ENCODE results near the gene MAGI2.
"Not testable (repeated sequence)": the region's sequence is repeated elsewhere in the genome, so short reads cannot be mapped to it uniquely, and the experiment has no call there.

The MAGI2 gene

GRCh38 chr7:79442766-79443165 is 10.7 kb downstream of the MAGI2 start:
- DNase-seq = not testable (repeated sequence)

DNA sequence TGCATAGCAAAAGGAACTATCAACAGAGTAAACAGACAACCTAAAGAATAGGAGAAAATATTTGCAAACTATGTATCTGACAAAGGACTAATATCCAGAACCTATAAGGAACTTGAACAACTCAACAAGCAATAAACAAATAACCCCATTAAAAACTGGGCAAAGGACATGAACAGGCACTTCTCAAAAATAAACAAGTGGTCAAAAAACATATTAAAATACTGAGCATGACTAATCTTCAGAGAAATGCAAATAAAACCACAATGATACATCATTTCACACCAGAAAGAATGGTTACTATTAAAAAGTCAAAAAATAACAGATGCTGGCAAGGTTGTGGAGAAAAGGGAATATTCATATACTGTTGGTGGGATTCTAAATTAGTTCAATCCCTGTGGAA is 17.1 kb downstream of the MAGI2 start:
- DNase-seq = no peak

- DNase-seq = no peak
These were observed 18.6 kb downstream of the MAGI2 start for GRCh38 chr7:79434867-79435266.

DNA sequence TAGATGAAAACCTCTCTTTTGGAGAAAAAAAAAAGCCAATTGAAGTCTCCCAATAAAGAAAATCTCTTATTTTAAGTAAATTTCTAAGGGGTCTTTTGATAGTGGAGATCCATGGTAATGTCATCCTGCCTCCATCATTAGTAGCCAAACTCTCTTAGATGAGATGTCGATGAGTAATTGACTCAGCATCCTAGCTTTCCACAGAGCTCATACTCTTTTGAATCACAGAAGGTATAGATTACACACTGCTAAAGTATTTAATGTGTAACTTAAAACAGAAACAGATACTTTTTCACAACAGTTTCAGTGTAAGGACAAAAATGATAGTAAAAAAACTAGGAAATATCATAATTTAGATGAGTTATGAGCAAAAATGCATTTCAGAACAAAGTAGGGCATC is 19.4 kb downstream of the MAGI2 start:
- no peak for DNase-seq

GRCh38 chr7:79430391-79430790 is 23.1 kb downstream of the MAGI2 start:
- no peak for DNase-seq

GRCh38 chr7:79425665-79426064 is 27.8 kb downstream of the MAGI2 start:
- DNase-seq = no peak

DNA sequence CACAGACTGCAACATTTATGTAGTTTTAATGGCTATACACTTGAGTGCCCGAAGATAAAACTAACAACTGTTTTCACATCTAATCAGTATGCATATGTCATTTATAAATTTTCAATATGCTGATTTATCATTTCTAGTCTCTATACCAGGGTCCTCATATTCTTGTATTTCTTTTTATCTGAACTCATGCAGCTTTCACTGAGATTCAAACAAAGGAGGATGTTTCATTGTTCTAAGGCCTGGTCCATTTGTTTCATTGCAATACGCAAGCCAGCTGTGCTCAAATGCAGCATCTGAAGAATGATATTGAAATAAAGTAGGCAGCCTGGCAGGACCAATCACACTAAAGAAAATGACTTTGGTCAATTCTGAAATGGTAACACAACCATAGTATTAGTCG is 31.7 kb downstream of the MAGI2 start:
- no peak for DNase-seq

DNA sequence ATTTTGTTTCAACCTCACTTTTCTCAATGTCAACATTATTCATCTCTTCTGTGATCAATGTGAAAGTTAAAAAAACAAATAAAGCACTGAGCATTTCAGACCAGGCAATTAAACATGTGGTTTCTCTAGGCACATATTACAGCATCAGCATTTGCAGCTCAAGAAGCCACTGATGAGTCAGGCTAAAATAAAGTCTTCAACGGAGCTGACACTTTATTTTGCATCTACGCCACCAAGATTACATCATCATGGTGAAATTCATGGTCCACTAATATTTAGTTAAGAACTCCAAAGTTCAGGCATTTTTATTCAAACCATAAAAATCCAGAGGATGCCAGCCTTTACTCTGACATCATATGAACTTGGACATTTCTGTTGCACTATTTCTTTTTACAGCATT is 33.0 kb downstream of the MAGI2 start:
- no peak for DNase-seq

GRCh38 chr7:79414910-79415309 is 38.6 kb downstream of the MAGI2 start:
- DNase-seq = no peak

DNA sequence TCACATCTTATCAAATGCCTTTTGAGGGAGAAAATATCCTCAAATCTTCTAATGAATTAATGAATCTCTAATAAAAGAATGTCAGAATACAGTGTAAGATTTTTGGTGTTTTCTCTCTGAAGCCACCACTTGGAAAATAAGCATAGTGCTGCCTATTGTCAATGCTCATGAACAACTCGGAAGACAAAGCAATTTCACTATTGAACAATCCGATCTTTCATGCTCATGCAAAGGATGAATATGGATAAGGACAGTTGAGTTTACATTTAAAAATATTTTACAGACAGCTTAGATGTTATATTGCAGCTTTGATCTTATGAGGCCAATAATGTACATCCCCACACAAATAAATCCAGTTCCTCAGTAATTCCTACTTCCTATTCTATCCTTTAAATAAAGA is 40.6 kb downstream of the MAGI2 start:
- DNase-seq = no peak

- no peak for DNase-seq
These were observed 41.0 kb downstream of the MAGI2 start for GRCh38 chr7:79412438-79412837.

DNA sequence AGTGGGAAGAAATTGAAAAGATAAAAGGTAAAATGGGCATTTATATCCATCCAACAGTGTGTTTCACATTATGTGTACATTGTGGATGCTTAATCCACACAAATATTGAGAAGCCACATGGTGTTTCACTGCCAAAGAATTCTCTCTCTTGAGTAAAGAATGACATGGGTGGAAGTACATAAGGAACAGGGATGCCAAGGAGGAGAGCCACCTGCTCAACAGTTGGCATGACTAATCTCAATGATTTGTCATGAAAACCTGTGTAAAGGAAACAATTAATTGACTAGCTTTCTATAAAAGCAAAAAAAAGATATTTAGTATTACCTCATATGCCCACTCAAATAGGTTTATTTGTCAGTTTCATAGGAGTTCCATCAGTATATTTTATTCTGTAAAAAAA is 43.1 kb downstream of the MAGI2 start:
- DNase-seq = no peak

DNA sequence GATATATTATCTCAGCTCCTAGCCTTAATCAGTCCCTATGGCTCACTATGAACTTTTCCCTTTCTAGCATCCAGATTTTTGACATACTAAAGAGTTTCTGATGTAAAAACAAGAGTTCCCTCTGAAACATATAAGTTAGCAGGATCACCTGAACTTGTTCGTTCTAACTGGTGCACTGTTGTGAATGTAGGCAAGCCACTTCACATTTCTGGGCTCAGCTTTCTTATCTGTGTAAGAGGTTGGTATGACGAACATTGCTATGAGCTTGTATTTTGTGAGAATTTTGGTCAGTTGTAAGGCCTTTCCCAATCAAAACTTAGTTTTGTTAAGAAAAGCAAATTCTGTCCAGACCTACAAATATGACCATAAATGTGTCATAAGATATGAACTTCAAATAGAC is 46.1 kb downstream of the MAGI2 start:
- no peak for DNase-seq

DNA sequence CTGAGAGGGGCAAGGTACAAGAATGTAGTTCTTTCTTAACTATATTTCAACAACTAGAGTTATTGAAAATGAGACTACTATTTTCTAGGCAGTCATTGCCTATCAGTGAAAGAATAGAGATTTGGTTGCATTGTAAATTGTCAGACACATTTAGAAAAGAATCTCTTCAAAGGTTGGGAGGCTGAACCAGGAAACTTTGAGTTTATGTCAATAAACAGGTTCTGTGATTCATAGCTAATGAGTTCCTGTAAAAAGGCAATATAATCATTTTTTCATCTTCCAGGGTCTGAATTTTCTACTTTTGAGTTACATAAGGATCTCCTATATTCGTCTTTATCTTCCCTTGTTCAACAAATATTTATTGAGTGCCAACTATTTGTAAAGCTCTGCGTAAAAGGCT is 47.1 kb downstream of the MAGI2 start:
- DNase-seq = no peak

GRCh38 chr7:79405368-79405767 is 48.1 kb downstream of the MAGI2 start:
- DNase-seq = no peak

- DNase-seq = no peak
These were observed 49.6 kb downstream of the MAGI2 start for GRCh38 chr7:79403879-79404278.

GRCh38 chr7:79403451-79403850 is 50.0 kb downstream of the MAGI2 start:
- no peak for DNase-seq

DNA sequence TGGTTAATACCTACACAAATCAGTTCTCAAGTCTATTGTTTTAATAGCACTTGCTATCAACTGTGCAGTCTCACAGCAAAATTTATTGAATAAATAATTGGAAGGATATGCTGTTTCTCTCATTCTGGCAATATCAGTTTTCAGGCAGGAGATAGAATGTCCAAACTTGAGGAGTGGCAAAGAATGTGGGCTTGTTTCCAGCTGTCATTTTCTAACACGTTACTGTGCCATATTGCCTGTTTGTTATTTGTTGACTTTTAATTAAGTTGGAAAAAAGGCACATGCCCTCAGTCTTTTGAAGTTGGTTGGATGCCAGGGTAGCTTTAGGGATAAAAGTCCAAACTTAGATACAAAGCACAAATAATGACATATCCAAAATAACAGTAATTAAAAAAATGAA is 52.2 kb downstream of the MAGI2 start:
- no peak for DNase-seq

DNA sequence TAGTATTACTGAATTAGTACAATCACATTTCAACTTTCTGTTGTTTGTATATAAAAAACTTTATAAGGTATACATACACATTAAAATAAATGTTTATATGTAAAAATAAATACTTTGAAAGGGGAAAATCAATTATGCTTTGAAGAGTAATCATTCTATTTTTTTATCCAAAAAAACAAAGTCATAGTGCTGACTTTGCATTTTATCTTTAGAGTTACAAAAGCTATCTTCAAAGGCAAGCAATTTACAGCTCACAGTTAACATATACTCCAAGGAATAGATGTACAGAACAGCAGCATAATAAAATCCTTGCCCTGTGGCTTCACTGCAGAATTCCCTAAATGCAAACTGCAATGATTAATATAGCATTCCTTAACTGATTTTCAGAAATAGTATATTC is 53.2 kb downstream of the MAGI2 start:
- no peak for DNase-seq

- no peak for DNase-seq
These were observed 55.2 kb downstream of the MAGI2 start for GRCh38 chr7:79398138-79398749.

- DNase-seq = no peak
These were observed 66.6 kb downstream of the MAGI2 start for GRCh38 chr7:79386688-79387422.

DNA sequence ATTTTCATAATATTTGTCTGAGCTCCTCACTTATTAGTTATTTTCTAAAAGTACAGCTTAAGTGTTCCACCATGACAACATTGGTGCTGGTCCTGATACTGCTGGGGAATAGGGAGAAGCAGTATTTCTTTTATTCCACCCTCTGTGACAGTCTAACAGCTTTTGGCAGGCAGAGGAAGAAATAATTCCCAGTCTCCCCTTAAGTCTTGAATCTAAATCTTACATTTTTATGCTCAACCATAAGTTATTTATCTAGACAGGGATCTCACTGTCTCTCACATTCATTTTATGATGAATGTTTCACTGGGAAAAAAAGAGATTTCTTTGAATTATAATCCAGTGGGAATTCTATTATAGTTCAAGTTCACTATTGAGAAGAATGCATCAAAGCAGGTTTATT is 71.5 kb downstream of the MAGI2 start:
- no peak for DNase-seq

DNA sequence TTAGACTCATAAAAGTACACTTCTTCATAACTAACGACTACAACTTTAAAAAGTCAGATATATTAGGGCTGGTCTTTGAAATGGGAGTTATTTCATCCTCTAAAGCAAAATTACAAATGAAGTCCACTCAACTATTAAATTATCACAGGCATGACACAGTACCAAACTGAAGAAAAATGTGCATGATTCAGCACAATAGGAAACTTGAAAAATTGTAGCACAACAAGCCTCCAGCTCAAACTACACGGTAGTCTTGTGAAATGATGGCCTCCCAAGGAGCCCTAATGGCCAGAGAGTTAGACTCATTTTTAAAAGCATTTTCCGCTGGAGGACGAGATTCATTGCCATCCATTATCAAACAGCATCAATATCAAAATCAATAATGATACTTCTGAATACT is 76.4 kb downstream of the MAGI2 start:
- DNase-seq = no peak

- DNase-seq = no peak
These were observed 77.0 kb downstream of the MAGI2 start for GRCh38 chr7:79376299-79377025.

All from activated T-cell treated with anti-CD3 and anti-CD28 coated beads, Interleukin-2, amount 50 U/mL, for 1 hour (primary cell).